GM19238 (cell line): Measurements from ENCODE around the gene MT1H.
"Not testable (repeated sequence)": the region's sequence is repeated elsewhere in the genome, so short reads cannot be mapped to it uniquely, and the experiment has no call there.

Source experiments
- DNase-seq: peaks from one replicate; pipeline ENCODE4 v3.0.0; 2011; ENCODE audit warnings: low spot score; ENCODE audit not compliant: insufficient read length

Gene MT1H

DNA sequence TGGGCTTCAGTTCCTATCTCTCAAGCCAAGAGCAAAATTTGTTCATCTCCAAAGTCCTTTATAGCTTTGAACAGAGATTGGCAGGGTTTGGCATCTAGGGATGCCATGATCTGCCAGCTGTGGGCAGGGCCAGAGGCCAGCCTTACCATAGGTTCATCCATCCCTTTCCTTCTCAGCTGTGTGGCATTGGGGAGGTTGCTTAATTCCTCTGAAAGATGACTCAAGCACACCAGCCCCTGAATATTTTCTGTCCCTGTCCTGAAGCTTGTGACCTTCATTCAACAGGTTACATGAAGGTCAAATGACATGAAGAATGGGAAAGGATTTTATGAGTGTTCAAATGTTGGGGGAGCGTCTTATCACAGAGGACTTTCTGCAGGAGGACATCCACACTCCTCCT is 5.1 kb upstream of the MT1H start:
- DNase-seq = no peak

DNA sequence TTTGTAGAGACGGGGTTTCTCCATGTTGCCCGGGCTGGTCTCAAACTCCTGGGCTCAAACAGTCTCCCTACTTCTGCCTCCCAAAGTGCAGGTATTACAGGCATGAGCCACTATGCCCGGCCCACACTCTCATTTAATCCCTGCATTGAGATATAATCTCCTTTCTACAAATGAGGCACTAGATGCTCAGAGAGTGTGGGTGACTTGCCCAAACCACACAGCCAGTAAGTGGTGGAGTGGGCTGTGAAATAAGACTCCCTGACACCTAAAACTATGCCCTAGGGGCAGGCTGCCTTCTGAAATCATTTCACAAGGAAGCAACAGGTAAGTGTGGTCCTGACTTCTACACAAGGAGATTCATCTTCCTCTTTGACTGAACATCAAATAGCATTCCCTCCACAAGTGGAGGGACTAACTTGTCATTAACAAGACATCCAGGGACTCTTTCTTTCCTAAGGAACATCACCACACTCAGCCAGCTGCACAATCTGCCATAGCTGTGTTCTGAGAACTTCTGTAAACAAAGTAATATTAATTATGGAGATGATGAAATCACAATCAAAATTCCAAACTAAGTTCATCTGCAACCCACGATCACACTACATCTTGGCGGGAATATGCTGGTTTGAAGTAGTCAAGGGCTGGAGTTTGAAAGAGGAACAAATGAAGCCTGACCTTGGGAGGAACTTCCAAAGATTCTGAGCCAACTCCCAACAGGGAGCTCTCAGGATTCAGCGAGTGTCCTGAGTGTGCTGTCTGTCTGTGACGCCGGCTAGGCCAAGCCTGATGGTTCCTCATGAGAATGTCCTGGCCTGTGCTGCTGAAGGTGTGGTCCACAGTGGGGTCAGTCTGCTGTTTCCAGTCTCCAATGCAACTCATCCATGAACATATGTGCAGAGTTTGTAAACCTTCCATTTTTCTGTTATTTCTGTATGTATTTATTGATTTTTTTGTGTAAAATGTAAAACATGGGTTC is 4.0 kb upstream of the MT1H start:
- DNase-seq = not testable (repeated sequence)

DNA sequence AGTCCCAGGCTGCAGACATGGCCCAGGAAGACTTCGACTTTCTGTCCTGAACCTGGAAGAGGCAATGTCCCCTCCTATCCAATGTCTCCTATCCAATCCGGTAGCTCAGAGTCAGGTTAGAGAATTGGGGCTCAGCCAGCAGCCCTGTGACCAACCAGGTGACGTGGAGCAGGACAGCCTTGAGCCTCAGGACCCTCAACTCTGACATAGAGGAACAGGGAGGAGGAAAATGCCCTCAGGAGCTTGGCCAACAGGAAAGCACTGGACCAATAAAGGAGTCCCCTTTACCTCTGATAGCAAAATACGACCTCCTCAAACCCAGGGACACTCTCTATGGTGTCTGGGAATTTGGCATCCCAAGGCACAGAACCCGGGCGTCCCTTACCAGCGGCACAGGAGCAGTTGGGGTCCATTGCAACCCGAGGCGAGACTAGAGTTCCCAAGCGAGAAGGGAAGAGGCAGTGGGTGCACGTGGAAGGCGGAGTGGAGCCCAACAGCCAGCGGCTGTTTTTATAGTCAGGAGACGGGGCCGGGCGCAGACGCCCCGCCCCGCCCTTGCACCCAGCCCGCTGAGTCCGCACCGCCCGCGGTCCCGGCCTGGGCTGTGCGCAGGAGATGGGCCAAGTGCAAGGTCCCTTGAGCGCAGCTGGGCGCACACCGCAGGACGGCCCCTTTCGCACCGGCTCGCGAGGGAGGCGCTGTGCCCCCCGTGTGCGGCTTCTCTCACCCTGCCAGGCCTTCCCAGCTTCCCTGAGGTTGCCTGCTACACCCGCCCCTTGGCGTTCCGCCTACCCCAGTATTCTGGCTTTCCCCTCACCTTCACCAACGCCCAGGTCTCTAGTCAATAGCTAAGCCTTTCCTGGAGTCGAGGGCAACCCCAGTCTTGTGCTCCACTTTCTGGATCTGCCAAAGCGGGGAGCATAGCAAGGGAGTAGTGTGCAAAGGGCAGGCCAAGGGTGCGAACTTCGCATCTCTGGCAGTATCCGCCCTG is 1.7 kb upstream of the MT1H start, which contains the start of gene MT1G:
MT1G (minus strand) TSS at position 485 of the 991 bp plus-strand sequence; CDS start at position 413, 72 bp downstream.
- no peak for DNase-seq

DNA sequence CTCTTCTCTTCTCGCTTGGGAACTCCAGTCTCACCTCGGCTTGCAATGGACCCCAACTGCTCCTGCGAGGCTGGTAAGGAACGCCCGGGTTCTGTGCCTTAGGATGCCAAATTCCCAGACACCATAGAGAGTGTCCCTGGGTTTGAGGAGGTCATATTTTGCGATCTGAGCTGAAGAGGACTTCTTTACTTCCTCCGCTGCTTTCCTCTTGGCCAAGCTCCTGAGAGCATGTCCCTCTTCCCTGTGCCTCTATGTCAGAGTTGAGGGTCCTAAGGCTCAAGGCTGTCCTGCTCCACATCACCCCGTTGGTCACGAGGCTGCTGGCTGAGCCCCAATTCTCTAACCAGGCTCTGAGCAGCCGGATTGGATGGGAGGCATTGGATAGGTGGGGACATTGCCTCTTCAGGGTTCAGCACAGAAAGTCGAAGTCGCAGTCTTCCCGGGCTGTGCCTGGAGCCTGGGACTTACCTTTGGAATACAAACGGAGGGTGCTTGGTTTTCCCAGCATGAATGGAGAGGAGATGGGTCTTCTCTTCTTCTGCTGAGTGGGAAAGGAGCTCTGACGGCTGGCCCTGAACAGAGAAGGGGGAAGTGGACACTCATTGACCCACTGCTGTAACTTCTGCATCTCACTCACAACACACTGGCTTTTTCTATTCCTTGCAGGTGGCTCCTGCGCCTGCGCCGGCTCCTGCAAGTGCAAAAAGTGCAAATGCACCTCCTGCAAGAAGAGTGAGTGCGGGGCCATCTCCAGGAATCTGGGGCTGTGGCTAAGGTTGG is 416 bp downstream of the MT1H start:
- DNase-seq = no peak

DNA sequence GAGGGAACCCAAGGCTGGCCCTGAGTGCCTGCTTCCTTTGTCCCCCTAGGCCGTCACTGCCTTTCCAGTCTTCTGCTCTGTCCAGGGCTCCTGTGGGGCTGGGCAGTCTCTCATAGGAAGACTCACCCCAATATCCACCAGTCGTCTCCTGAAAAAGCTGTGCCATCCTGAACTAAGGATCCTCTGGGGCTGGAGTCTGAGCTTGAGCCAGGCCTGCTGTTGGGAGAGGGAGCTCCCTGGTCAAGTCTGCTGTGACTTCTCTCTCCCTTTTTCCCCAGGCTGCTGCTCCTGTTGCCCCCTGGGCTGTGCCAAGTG is 963 bp downstream of the MT1H start:
- no peak for DNase-seq

DNA sequence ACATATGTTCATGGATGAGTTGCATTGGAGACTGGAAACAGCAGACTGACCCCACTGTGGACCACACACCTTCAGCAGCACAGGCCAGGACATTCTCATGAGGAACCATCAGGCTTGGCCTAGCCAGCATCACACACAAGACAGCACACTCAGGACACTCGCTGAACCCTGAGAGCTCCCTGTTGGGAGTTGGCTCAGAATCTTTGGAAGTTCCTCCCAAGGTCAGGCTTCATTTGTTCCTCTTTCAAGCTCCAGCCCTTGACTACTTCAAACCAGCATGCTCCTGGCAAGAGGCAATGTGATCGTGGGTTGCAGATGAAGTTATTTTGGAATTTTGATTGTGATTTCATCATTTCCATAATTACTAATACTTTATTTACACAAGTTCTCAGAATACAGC is 2.1 kb downstream of the MT1H start:
- DNase-seq = not testable (repeated sequence)

DNA sequence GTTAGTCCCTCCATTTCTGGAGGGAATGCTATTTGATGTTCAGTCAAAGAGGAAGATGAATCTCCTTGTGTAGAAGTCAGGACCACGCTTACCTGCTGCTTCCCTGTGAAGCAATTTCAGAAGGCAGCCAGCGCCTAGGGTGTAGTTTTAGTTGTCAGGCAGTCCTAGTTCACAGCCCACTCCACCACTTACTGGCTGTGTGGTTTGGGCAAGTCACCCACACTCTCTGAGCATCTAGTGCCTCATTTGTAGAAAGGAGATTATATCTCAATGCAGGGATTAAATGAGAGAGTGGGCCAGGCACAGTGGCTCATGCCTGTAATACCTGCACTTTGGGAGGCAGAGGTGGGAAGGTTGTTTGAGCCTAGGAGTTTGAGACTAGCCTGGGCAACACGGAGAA is 2.6 kb downstream of the MT1H start:
- not testable (repeated sequence) for DNase-seq

DNA sequence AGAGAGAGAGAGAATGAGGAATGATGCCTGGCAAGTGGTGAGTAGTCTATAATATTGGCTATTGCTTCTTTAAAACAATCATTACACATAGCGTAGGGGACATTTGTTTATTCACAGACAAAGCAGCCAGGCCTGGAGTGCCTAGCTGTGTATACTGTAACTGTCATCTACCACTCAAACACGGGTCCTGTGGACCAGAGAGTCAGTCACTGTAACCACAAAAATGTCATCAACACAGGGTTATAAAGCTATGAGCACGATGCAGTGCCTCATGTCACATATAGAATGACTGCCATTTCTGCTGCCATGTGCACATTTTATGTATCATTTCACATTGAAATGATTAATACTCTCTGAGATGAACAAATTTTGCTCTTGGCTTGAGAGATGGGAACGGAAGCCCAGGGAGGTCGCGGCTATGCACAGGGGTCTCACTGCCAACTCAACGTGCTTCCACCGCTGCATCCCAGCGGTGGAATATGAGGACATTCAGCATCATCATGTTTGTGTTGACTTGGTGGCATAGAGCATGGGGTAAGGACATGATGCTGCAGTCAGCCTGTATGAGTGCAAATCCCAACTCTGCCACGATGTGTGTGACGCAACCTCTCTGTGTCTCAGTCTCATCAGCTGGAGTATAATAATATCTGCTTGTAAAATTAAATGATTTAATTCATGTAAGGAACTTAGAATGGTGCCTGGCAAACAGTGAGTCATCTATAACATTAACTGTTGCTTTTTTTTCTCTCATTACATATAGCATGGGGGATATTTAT is 3.3 kb downstream of the MT1H start:
- no peak for DNase-seq

DNA sequence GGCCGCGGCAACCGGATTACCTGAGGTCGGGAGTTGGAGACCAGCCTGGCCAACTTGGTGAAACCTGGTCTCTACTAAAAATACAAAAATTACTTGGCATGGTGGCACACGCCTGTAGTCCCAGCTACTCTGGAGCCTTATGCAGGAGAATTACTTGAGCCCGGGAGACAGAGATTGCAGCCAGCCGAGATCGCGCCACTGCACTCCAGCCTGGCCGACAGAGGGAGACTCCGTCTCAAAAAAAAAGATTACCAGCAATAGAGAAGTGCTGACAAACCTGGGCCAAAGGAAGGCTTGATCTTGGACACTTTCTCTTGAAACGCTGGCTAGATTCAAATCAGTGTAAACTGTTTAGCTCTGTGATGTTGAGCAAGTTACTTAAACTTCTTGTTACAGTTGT is 4.3 kb downstream of the MT1H start:
- no peak for DNase-seq

DNA sequence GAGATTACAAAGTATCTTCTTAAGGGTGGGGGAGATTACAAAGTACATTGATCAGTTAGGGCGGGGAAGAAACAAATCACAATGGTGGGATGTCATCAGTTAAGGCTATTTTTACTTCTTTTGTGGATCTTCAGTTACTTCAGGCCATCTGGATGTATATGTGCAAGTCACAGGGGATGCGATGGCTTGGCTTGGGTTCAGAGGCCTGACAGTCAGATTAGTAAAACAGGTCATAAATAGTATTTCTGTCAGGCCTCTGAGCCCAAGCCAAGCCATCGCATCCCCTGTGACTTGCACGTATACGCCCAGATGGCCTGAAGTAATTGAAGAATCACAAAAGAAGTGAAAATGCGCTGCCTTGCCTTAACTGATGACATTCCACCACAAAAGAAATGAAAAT is 5.0 kb downstream of the MT1H start:
- DNase-seq = not testable (repeated sequence)

DNA sequence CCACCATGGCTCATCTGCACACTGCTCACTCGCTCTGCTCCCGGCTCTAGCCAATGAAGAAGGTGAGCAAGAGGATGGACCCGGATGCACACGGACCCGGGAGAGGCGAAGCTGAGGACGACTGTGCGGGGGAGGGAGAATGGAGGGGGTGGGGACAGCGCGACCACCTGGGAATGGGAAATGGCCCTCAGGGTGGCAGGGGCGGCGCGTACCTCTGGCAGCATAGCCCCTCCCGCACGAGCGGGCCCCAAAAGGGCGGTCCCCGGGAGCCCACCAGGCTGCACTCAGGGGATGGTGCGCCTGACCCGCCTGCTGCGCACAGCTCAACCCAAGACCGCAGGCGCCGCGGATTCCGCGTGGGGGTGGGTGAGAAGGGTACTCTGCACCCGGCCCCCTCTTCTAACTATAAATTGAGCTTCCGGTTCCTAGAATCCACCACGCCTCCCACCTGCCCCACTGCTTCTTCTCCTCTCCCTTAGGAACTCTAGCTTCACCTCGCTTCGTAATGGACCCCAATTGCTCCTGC is 6.1 kb downstream of the MT1H start:
- DNase-seq = no peak

DNA sequence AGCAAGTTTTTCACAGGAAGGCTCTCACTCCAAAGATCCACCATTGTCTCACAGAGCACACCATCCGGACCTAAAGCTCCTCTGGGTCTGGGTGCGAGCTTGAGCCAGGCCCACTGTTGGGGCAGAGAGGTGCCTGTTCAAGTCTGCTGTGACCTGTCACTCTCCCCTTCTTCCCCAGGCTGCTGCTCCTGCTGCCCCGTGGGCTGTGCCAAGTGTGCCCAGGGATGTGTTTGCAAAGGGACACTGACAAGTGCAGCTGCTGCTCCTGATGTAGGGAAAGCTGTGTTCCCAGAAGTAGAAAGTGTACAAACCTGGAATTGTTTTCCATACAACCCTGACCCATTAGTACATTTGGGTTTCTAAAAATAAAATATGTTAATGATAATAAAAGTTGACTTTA is 7.9 kb downstream of the MT1H start:
- no peak for DNase-seq

DNA sequence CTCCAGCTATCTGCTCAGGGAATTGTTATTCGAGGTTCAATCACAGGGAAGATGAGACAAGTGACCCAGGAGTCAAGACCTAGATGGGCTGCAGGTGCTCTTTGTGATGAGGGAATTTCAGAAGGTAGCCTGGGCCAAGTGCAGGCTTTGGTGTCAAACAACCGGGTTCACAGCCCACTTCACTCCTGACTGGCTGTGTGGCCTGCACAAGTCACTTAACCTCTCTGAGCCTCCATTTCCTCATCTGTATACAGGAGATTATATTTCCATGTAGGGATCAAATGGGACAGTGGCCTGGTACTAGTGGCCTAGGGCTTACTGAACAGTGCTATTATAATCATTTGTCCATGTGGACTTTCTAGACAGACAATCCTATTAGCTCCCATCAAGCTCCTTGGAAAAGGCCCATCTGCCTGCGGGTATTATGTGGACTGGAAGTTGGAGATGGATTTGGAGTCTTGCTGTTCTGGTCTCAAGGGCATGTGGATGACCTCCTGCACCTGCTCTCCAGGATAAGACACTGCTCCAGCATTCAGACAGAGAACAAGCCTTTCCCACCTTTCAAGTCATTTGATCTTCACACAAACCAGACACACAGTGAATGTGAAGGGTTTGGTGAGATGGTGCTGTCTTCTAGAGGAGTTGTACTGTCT is 9.6 kb downstream of the MT1H start:
- no peak for DNase-seq

DNA sequence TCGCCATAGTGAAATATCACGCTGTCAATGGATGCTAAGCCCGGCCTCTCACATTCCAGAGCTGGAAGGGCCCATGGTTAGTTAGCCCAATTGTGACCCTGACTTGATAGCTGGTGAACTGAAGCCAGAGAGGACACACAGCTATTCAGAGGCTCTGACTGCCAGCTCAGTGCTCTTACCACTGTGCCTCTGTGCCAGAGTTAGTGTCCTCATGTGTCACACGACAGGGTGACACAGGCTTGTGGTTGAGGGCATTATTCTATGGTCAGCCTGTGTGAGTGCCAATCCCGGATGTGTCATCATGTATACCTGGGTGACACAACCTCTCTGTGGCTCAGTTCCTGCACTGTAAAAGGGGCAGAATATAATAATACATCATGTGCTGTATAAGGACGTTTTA is 10.2 kb downstream of the MT1H start:
- DNase-seq = no peak

DNA sequence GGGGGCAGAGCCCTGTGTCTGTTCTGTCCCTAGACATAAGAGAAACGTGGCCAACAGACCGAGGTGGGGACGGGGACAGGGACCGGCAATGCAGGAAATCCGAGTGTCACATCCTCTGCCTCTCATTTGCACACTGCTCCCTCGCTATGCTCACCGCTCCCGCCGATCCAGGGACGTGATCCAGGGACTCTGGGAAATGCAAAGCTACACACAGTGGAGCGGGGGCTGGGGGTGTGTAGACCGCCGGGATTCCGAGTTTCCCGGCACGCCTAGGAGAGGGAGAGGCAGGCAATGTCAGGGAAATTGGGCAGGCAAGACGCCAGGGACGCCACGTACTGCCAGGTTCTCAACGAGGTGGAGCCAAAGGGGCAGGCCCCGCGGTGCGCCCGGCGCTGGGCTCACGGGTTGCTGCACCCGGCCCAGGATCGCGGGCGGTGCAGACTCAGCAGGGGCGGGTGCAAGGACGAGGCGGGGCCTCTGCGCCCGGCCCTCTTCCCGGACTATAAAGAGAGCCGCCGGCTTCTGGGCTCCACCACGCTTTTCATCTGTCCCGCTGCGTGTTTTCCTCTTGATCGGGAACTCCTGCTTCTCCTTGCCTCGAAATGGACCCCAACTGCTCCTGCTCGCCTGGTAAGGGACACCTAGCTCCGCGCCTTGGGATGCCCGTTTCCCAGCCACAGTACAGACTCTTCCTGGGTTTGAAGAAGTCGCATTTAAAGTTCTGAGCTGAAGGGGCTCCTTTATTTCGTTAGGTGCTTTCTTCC is 12.5 kb downstream of the MT1H start, which contains the start of gene MT1X:
MT1X (plus strand) TSS at position 532 of the 764 bp plus-strand sequence; CDS start at position 603, 71 bp downstream.
- DNase-seq = peak; percentile 89

DNA sequence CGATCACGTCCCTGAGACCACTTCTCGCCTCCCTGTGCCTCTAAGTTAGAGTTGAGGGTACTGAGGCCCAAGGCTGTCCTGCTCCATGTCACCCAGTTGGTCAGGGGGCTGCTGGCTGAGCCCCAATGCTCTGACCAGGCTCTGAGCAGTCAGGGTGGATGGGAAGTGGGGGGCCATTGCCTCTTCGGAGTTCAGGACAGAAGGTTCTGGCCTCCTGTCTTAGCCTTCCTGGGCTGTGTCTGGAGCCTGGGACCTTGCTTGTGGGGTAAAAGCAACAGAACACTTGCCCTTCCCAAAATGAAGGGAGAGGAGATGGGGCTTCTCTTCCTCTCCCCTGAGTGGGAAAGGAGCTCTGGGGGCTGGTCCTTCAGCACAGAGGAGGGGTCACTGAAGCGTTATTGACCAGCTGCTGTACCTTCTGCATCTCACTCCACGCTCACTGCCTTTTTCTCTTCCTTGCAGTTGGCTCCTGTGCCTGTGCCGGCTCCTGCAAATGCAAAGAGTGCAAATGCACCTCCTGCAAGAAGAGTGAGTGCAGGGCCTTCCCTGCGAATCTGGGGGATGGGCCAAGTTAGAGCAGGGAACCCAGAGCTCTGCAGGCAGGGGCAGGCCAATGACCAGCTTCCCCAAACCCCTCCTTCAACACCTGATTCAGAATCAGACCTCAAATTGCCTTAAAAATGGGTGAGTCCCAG is 13.2 kb downstream of the MT1H start:
- no peak for DNase-seq

DNA sequence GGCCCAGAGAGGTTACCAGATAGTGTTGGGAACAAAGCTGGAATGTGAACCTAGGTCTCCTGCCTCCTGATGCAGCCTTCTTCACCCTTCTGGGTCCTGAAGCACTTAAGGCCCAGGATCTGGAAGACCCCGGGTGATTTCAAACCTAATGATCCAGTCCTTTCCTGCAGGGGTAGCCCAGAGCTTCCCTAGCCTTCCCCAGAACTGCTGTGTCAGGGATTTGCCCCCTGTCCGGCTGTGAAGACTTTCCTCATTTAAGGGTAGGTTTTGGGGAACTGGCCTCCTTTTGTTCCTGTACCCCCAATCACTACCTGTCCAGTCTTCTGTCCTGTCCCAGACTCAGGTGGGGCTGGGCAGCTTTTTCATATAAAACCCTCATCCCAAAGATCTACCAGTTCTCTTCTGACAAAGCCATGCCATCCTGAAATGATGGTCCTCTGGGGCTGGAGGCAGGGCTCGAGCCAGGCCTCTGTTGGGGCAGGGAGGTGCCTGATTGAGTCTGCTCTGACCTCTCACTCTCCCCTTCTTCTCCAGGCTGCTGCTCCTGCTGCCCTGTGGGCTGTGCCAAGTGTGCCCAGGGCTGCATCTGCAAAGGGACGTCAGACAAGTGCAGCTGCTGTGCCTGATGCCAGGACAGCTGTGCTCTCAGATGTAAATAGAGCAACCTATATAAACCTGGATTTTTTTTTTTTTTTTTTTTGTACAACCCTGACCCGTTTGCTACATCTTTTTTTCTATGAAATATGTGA is 14.0 kb downstream of the MT1H start:
- no peak for DNase-seq
